Stomach (tissue), 9 donors: ENCODE measurements around the gene TPP2. TPM values are rescaled to one million over a fixed set of nuclear protein-coding genes. Genes with fewer than 3 reads are reported as not detected.

ENCODE experiments used
- DNase-seq, 2 donors: peaks; one replicate each; pipeline versions ENCODE4 v3.0.0 to v3.0.0-alpha.2; 2013 to 2019
- H3K27ac ChIP-seq, 5 donors: fragments of 200-600 bp in 4 of 5; sonication (generic) in 4 of 5; one replicate each; pipeline ENCODE4 v1.5.1; 2013 to 2019; ENCODE audit warnings: mild to moderate bottlenecking in 1 of 5, moderate library complexity in 1 of 5
- H3K27me3 ChIP-seq, 3 donors: fragments of 200-600 bp; sonication (generic); one replicate each; pipeline ENCODE4 v1.5.1; 2017 to 2019; ENCODE audit warnings: mixed run types in 1 of 3
- H3K36me3 ChIP-seq, 4 donors: fragments of 200-600 bp; sonication (generic); 1 replicate in 3 of 4; 2 replicates in 1 of 4; pipeline ENCODE4 v1.5.1; 2016 to 2019
- H3K4me1 ChIP-seq, 4 donors: fragments of 200-600 bp; sonication (generic); one replicate each; pipeline ENCODE4 v1.5.1; 2016 to 2019
- H3K4me3 ChIP-seq, 4 donors: fragments of 200-600 bp; sonication (generic) in 3 of 4; one replicate each; pipeline ENCODE4 v1.5.1; 2016 to 2019; ENCODE audit warnings: mild to moderate bottlenecking in 1 of 4
- H3K9me3 ChIP-seq, 4 donors: fragments of 200-600 bp; sonication (generic); one replicate each; pipeline ENCODE4 v1.5.1; 2016 to 2019
- CTCF ChIP-seq, 7 experiments: fragments of 450-650 bp in 4 of 7; fragments of 200-600 bp in 3 of 7; sonication (generic) in 3 of 7; IDR thresholded peaks; one replicate each; pipeline ENCODE4 v1.5.1; 2016 to 2019; ENCODE audit warnings: antibody characterized with exemption in 7 of 7, control low read depth in 2 of 7, mild to moderate bottlenecking in 1 of 7
- EP300 ChIP-seq: sonication (generic); formaldehyde crosslinking; IDR thresholded peaks from one replicate; pipeline ENCODE4 v1.6.1; 2017; ENCODE audit warnings: antibody characterized with exemption
- POLR2A ChIP-seq, 4 donors: fragments of 450-650 bp; IDR thresholded peaks; one replicate each; pipeline ENCODE4 v1.6.1; 2016; ENCODE audit warnings: antibody characterized with exemption in 4 of 4, control low read depth in 2 of 4, mild to moderate bottlenecking in 1 of 4, moderate library complexity in 1 of 4
- POLR2AphosphoS5 ChIP-seq, 3 donors: sonication (generic); formaldehyde crosslinking; IDR thresholded peaks; one replicate each; pipeline ENCODE4 v1.6.1; 2016; ENCODE audit warnings: antibody characterized with exemption in 3 of 3
- WGBS, 5 donors: extraction: QIAGEN DNeasy Blood & Tissue Kit in 3 of 5; methylation state at CpG; one replicate each; pipeline versions ENCODE4 v1.1.5 to v1.1.7; 2013 to 2018; 5-methylcytosine and 5-hydroxymethylcytosine counted together
- intact Hi-C: fragments of 100-400 bp; cut with DNase I; formaldehyde crosslinking; loops from one replicate; pipeline ENCODE4 v1.15.1; 2023; ENCODE audit warnings: low total_unique reads
- polyA plus RNA-seq, 3 donors: library from polyadenylated mRNA; stranded (reverse); fragments of 200-250 nt; gene quantifications; one replicate each; pipeline ENCODE4 v1.2.3, GENCODE V29; 2013
- total RNA-seq, 5 donors: library from RNA; depleted of rRNA; stranded (reverse); fragments of >200 nt; gene quantifications; one replicate each; pipeline versions ENCODE4 v1.1.0 to v1.2.3, GENCODE V29; 2014 to 2016
- donor health status: healthy with polysubstance abuse.
- donor health status: Bipolar disorder and iron deficiency.
- donor health status: healthy.

The TPP2 gene
- total and polyA plus RNA-seq, 8 donors: 10.1 to 103 (median 26.1) TPM

GRCh38 chr13:102709536-102709935 is 112.8 kb downstream of the TPP2 start:
- H3K4me1 ChIP-seq: no peaks in the 10 kb centered on the region
- no peaks in the 10 kb centered on the region for H3K27me3 ChIP-seq
- DNase-seq: no peak
- no peak overlapping the region for H3K27ac ChIP-seq
- H3K36me3 ChIP-seq: no peaks in the 10 kb centered on the region
- H3K4me3 ChIP-seq: no peak overlapping the region
- H3K9me3 ChIP-seq: peaks cover 0 to 12% (median 6%) of the 10 kb centered on the region in 4 donors
- TF ChIP-seq CTCF (IDR thresholded peaks at IDR 0.05) (no peak), POLR2A (IDR thresholded peaks at IDR 0.05) (no peak), EP300 (no peak), POLR2AphosphoS5 (IDR thresholded peaks at IDR 0.05) (no peak)
- intact Hi-C loops: no loop called here

GRCh38 chr13:102710261-102710679 is 113.5 kb downstream of the TPP2 start:
- Histone ChIP-seq H3K4me1 (no peaks in the 10 kb centered on the region), H3K4me3 (no peak overlapping the region), H3K36me3 (no peaks in the 10 kb centered on the region), H3K9me3 (peaks cover 0 to 12% (median 6%) of the 10 kb centered on the region in 4 donors), H3K27ac (no peak overlapping the region), H3K27me3 (no peaks in the 10 kb centered on the region)
- 66 to 91% (median 88%) methylated on average over 4 to 9 of the region's 9 CpGs for WGBS, 5 donors
- DNase-seq: no peak
- no peak for TF ChIP-seq CTCF (IDR thresholded peaks at IDR 0.05)
- intact Hi-C loops: no loop called here

GRCh38 chr13:102715447-102715846 is 118.7 kb downstream of the TPP2 start:
- Histone ChIP-seq H3K9me3 (no peaks in the 10 kb centered on the region), H3K4me1 (no peaks in the 10 kb centered on the region), H3K27ac (no peak overlapping the region), H3K36me3 (no peaks in the 10 kb centered on the region), H3K27me3 (no peaks in the 10 kb centered on the region), H3K4me3 (no peak overlapping the region)
- 39 to 57% (median 41%) methylated on average over 1 of the region's 1 CpG for WGBS, 5 donors
- DNase-seq: no peak
- intact Hi-C loops: no loop called here
- TF ChIP-seq CTCF (IDR thresholded peaks at IDR 0.05): no peak

- H3K27ac ChIP-seq: no peak overlapping the region
- no peak overlapping the region for H3K4me3 ChIP-seq
- H3K9me3 ChIP-seq: no peaks in the 10 kb centered on the region
- no peaks in the 10 kb centered on the region for H3K4me1 ChIP-seq
- no peak for TF ChIP-seq POLR2A (IDR thresholded peaks at IDR 0.05)
- TF ChIP-seq POLR2AphosphoS5 (IDR thresholded peaks at IDR 0.05): no peak
- no peak for TF ChIP-seq EP300
- TF ChIP-seq CTCF (IDR thresholded peaks at IDR 0.05): no peak
- 56 to 78% (median 73%) methylated on average over 2 of the region's 2 CpGs for WGBS, 5 donors
- H3K27me3 ChIP-seq: no peaks in the 10 kb centered on the region
- intact Hi-C loops: no loop called here
- no peak for DNase-seq
- H3K36me3 ChIP-seq: no peaks in the 10 kb centered on the region
These were observed 122.0 kb downstream of the TPP2 start for GRCh38 chr13:102718746-102719145.

GRCh38 chr13:102721800-102722231 is 125.0 kb downstream of the TPP2 start:
- intact Hi-C loops: no loop called here
- 36 to 90% (median 63%) methylated on average over 1 of the region's 1 CpG for WGBS, 5 donors
- Histone ChIP-seq H3K9me3 (no peaks in the 10 kb centered on the region), H3K27ac (no peak overlapping the region), H3K36me3 (no peaks in the 10 kb centered on the region), H3K27me3 (no peaks in the 10 kb centered on the region), H3K4me3 (no peak overlapping the region), H3K4me1 (no peaks in the 10 kb centered on the region)
- TF ChIP-seq POLR2A (IDR thresholded peaks at IDR 0.05) (no peak), CTCF (IDR thresholded peaks at IDR 0.05) (no peak), EP300 (no peak), POLR2AphosphoS5 (IDR thresholded peaks at IDR 0.05) (no peak)
- DNase-seq: peak in 1 of 2 donors; percentile 5
